Ovary (tissue), 3 donors: ENCODE data around the gene PRR22.

Experiments used
- CTCF ChIP-seq, 3 donors: fragments of 450-650 bp in 2 of 3; fragments of 200-600 bp in 1 of 3; IDR thresholded peaks; one replicate each; pipeline versions ENCODE4 v1.5.1 to v1.8.0; 2016 to 2022; ENCODE audit warnings: antibody characterized with exemption in 3 of 3, mild to moderate bottlenecking in 1 of 3
- EP300 ChIP-seq: sonication (generic); formaldehyde crosslinking; IDR thresholded peaks from one replicate; pipeline ENCODE4 v1.6.1; 2017; ENCODE audit warnings: antibody characterized with exemption
- POLR2A ChIP-seq: fragments of 450-650 bp; IDR thresholded peaks from one replicate; pipeline ENCODE4 v1.6.1; 2017; ENCODE audit warnings: antibody characterized with exemption, mild to moderate bottlenecking, moderate library complexity
- donor health status: DM: no; HTN: no; CAD: no.

- TF ChIP-seq CTCF (IDR thresholded peaks at IDR 0.05) (no peak), EP300 (no peak), POLR2A (no peak)
These were observed 46.6 kb upstream of the PRR22 start for GRCh38 chr19:5831159-5831558.
